Lower leg skin (tissue), 3 donors: Measurements from ENCODE around the gene VAT1L.

Experiments
- CTCF ChIP-seq, 3 donors: fragments of 450-650 bp; IDR thresholded peaks; one replicate each; pipeline ENCODE4 v1.5.1; 2016; ENCODE audit warnings: antibody characterized with exemption in 3 of 3, mild to moderate bottlenecking in 3 of 3, moderate library complexity in 2 of 3
- POLR2A ChIP-seq, 2 donors: fragments of 450-650 bp; IDR thresholded peaks; one replicate each; pipeline ENCODE4 v1.6.1; 2016 to 2017; ENCODE audit warnings: antibody characterized with exemption in 2 of 2, mild to moderate bottlenecking in 1 of 2, moderate library complexity in 1 of 2

GRCh38 chr16:77885571-77886295, 97.4 kb downstream of the VAT1L start:
- TF ChIP-seq POLR2A (IDR thresholded peaks at IDR 0.05), result no peak
- TF ChIP-seq CTCF (IDR thresholded peaks at IDR 0.05), result no peak
